PFSK-1 (cell line): ENCODE results near the gene SEMA4F.

Source experiments
- POLR2AphosphoS5 ChIP-seq: IDR thresholded peaks from 2 replicates; pipeline ENCODE4 v1.6.1; 2012; ENCODE audit warnings: low read depth, mild to moderate bottlenecking, control low read depth, low read length, moderate library complexity
- REST ChIP-seq, 2 experiments: IDR thresholded peaks; 2 replicates each; pipeline versions ENCODE4 v1.6.1 to v1.8.0; 2011 to 2012; ENCODE audit warnings: low read depth in 2 of 2, low read length in 2 of 2, control low read depth in 1 of 2, inconsistent platforms in 1 of 2, mild to moderate bottlenecking in 1 of 2, moderate library complexity in 1 of 2; ENCODE audit not compliant: insufficient read depth in 1 of 2

DNA sequence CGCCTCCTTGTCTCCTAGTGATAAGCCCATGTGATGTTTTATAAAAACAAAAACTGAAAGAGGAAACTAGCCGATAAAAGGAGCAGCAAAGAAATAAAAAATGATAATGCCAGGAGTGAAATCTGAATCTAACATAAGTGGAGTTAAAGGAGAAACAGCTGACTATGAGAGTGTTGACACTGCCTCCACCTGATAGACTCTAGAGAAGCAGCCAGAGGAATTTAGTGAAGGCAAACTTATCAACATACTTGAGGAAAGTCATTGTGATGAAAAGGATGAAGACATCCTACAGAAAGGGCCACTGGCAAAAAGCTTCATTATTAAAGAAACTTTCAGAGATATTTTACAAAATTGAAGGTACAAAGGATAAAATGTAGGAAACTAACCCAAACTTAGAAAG lies 7.8 kb upstream of the SEMA4F start:
- TF ChIP-seq POLR2AphosphoS5 (no peak), REST (IDR thresholded peaks at IDR 0.05; ENCODE audit: insufficient read depth in 1 of 2, low read depth in 2 of 2, low read length in 2 of 2) (no peak)
